B cell (primary cell): Measurements from ENCODE around the gene SLC6A6. TPM values are rescaled to one million over a fixed set of nuclear protein-coding genes. Genes with fewer than 3 reads are reported as not detected.

Source experiments
- ATAC-seq: fragments of 200-7000 bp; cut with Tn5 transposase; one replicate; pipeline ENCODE4 v1.10.0; 2021; ENCODE audit warnings: low read depth, mild to moderate bottlenecking, moderate number of reproducible peaks, moderate library complexity
- CTCF ChIA-PET: fragments of 350-600 bp; sonication (Branson Sonifier 250); formaldehyde crosslinking; loops from one replicate; lab custom pipeline; 2021; ENCODE audit warnings: antibody characterized with exemption, inconsistent platforms; lab: Charles Lee
- POLR2A ChIA-PET: fragments of 350-600 bp; sonication (Branson Sonifier 250); formaldehyde crosslinking; loops from one replicate; lab custom pipeline; 2021; ENCODE audit warnings: antibody characterized with exemption; lab: Charles Lee
- DNase-seq: peaks from one replicate; pipeline ENCODE4 v3.0.0; 2013
- H2AFZ ChIP-seq: 2 replicates; pipeline ENCODE4 v1.6.1; 2012; ENCODE audit warnings: mild to moderate bottlenecking, low read depth, low read length; ENCODE audit not compliant: insufficient read depth, poor library complexity, severe bottlenecking
- H3K27ac ChIP-seq, 2 donors: 1 replicate in 1 of 2; 2 replicates in 1 of 2; pipeline ENCODE4 v1.5.1; 2012 to 2013; ENCODE audit warnings: low read length in 2 of 2, mild to moderate bottlenecking in 2 of 2, moderate library complexity in 1 of 2
- H3K27me3 ChIP-seq, 4 experiments: fragments of 200-600 bp in 1 of 4; sonication (generic) in 1 of 4; replicated peaks in 1 of 4; 1 replicate in 2 of 4; 2 replicates in 2 of 4; pipeline versions ENCODE4 v1.6.1 to v1.7.0; 2013 to 2016; ENCODE audit warnings: low read length in 3 of 4, mild to moderate bottlenecking in 2 of 4, mixed read lengths in 1 of 4, moderate library complexity in 1 of 4; ENCODE audit not compliant: insufficient read depth in 4 of 4, control insufficient read depth in 3 of 4; ENCODE audit errors: control extremely low read depth in 1 of 4
- H3K36me3 ChIP-seq, 2 experiments: replicated peaks in 1 of 2; 1 replicate in 1 of 2; 2 replicates in 1 of 2; pipeline versions ENCODE4 v1.6.1 to v1.7.1; 2013; ENCODE audit warnings: low read length in 1 of 2; ENCODE audit not compliant: insufficient read depth in 2 of 2, control insufficient read depth in 1 of 2; ENCODE audit errors: control extremely low read depth in 1 of 2, extremely low read depth in 1 of 2
- H3K4me1 ChIP-seq, 2 donors: fragments of 200-600 bp in 1 of 2; sonication (generic) in 1 of 2; 1 replicate in 1 of 2; 2 replicates in 1 of 2; pipeline versions ENCODE4 v1.5.1 to v1.6.1; 2013 to 2017; ENCODE audit warnings: low read length in 2 of 2; ENCODE audit not compliant: control insufficient read depth in 2 of 2, insufficient read depth in 2 of 2
- H3K4me2 ChIP-seq: replicated peaks from 2 replicates; pipeline ENCODE3; 2012; ENCODE audit warnings: mild to moderate bottlenecking, low read depth, low read length; ENCODE audit not compliant: poor library complexity, severe bottlenecking
- H3K4me3 ChIP-seq, 5 experiments: fragments of 200-600 bp in 1 of 5; sonication (generic) in 1 of 5; 1 replicate in 3 of 5; 2 replicates in 2 of 5; pipeline versions ENCODE4 v1.5.1 to v1.7.0; 2011 to 2016; ENCODE audit warnings: low read length in 4 of 5, mild to moderate bottlenecking in 4 of 5, low read depth in 2 of 5, control low read depth in 1 of 5, moderate library complexity in 1 of 5; ENCODE audit not compliant: insufficient read depth in 1 of 5; ENCODE audit errors: control extremely low read depth in 1 of 5, extremely low read depth in 1 of 5
- H3K79me2 ChIP-seq: fragments of 200-600 bp; sonication (generic); one replicate; pipeline ENCODE4 v1.6.0; 2016; ENCODE audit warnings: low read length; ENCODE audit not compliant: control insufficient read depth, insufficient read depth
- H3K9ac ChIP-seq: fragments of 200-600 bp; sonication (generic); 2 replicates; pipeline ENCODE4 v1.6.1; 2017; ENCODE audit warnings: mild to moderate bottlenecking, low read length, moderate library complexity
- H3K9me3 ChIP-seq, 3 donors: one replicate each; pipeline versions ENCODE4 v1.6.1 to v1.7.1; 2013; ENCODE audit warnings: low read length in 2 of 3; ENCODE audit not compliant: control insufficient read depth in 2 of 3, insufficient read depth in 1 of 3; ENCODE audit errors: control extremely low read depth in 1 of 3
- H4K20me1 ChIP-seq: 2 replicates; pipeline ENCODE4 v1.6.0; 2012; ENCODE audit warnings: mild to moderate bottlenecking, low read length; ENCODE audit not compliant: insufficient read depth, control insufficient read depth, poor library complexity, severe bottlenecking
- H3K27ac Mint-ChIP-seq: one replicate; pipeline ENCODE4 v1.8.0; 2021; ENCODE audit warnings: mixed read lengths
- H3K27me3 Mint-ChIP-seq: one replicate; pipeline ENCODE4 v1.8.0; 2021; ENCODE audit warnings: mixed read lengths
- H3K4me1 Mint-ChIP-seq: one replicate; pipeline ENCODE4 v1.8.0; 2021; ENCODE audit warnings: mixed read lengths
- H3K4me3 Mint-ChIP-seq: one replicate; pipeline ENCODE4 v1.8.0; 2021; ENCODE audit warnings: mixed read lengths
- H3K9me3 Mint-ChIP-seq: one replicate; pipeline ENCODE4 v1.8.0; 2022; ENCODE audit warnings: mixed read lengths; ENCODE audit not compliant: insufficient read depth
- CTCF ChIP-seq: fragments of 200-600 bp; IDR thresholded peaks from one replicate; pipeline ENCODE4 v1.8.0; 2022; ENCODE audit warnings: antibody characterized with exemption, mild to moderate bottlenecking
- EZH2 ChIP-seq: IDR thresholded peaks from 2 replicates; pipeline ENCODE4 v1.6.1; 2012; ENCODE audit warnings: borderline replicate concordance, low read depth, mild to moderate bottlenecking, moderate library complexity, low read length; ENCODE audit not compliant: insufficient read depth, poor library complexity, severe bottlenecking
- WGBS: methylation state at CpG from one replicate; pipeline ENCODE4 v1.1.5; 2013; ENCODE audit warnings: missing lambda C conversion rate; ENCODE audit not compliant: insufficient coverage; 5-methylcytosine and 5-hydroxymethylcytosine counted together
- intact Hi-C: fragments of 100-400 bp; cut with micrococcal nuclease; formaldehyde crosslinking; loops from one replicate; pipeline ENCODE4 v1.10.0; 2022
- polyA plus RNA-seq: library from polyadenylated mRNA; depleted of rRNA; stranded (reverse); fragments of >200 nt; gene quantifications from 2 replicates; pipeline ENCODE4 v1.2.3, GENCODE V29; 2012
- total RNA-seq, 2 donors: library from RNA; stranded (reverse); fragments of 120-200 nt in 1 of 2; gene quantifications; 1 replicate in 1 of 2; 2 replicates in 1 of 2; pipeline versions ENCODE4 v1.2.3 to v1.2.4, GENCODE V29; 2013 to 2022

Gene SLC6A6
- total and polyA plus RNA-seq, 2 donors (not counting 1 experiment from before 2014, with no cell fraction given), result 34.2 to 48.7 TPM

DNA sequence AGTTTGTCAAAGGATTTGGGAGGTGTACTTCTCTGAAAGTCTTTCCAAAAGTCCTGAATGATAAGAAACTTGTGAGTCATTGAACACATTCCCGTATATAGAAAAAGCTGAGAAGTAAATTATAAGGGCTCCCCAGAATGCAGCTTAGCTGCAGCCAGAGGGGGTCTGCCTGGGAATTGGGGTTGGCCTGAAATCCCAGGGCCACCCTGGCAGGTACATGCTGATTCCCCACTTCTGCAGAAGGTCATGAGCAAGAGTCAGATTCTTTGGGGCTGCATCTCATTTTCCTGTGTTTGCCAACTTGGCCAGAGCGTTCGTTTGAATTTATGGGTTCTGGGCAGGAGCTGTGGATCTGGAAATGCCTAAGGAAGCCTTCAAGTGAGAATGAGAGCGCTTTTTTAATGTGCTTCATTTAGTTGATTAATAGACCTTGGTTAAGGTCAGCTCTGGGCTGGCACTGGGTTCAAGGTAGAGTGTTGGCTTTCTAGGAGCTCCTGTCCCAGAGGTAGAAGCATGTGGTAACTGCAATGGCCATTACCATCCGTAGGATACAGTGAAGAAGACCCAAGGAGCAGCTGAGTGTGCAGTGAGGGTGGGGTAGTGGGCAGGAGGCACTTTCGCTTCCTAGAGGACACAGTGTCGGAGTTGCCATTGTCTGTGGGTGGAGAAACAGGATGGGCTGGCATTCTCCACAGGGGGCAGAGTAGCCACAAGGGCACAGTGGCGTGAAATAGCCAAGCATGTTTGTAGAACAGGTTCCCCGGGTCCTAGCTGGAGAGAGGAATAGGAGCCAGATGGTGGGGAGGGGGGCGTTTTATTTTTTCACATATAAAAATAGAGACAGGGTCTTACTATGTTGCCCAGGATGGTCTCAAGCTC lies 3.2 kb downstream of the SLC6A6 start:
- Mint-ChIP-seq H3K27me3 (no peaks in the 10 kb centered on the region), H3K27ac (no peak overlapping the region), H3K4me3 (peak overlapping the region; percentile 36), H3K9me3 (no peaks in the 10 kb centered on the region), H3K4me1 (peaks cover 61% of the 10 kb centered on the region)
- Histone ChIP-seq H3K9ac (no peak overlapping the region), H3K27me3 (no peaks in the 10 kb centered on the region), H3K4me2 (peak overlapping the region; percentile 94), H3K9me3 (no peaks in the 10 kb centered on the region), H4K20me1 (peaks cover 61% of the 10 kb centered on the region), H3K4me1 (peaks cover 39 to 55% of the 10 kb centered on the region in 2 donors), H3K4me3 (no peak overlapping the region), H2AFZ (no peak overlapping the region), H3K36me3 (peaks cover 0 to 11% of the 10 kb centered on the region in 2 experiments), H3K79me2 (peaks cover 77% of the 10 kb centered on the region), H3K27ac (no peak overlapping the region)
- 91% methylated on average over 7 of the region's 10 CpGs for WGBS
- CTCF ChIA-PET, result interaction anchor here (1.4 kb wide), 1 partner anchor 62 kb away, joined by 4 read pairs; no protein-coding TSS in a partner anchor
- intact Hi-C loops, result loop anchor here (10.0 kb wide), 1 partner anchor 511 kb away; no protein-coding TSS in a partner anchor
- DNase-seq (no peak), ATAC-seq (no peak)
- POLR2A ChIA-PET, result interaction anchor here (1.0 kb wide), 1 partner anchor 27 kb away, joined by 3 read pairs; no protein-coding TSS in a partner anchor
- no peak for TF ChIP-seq EZH2
- no peak for TF ChIP-seq CTCF

DNA sequence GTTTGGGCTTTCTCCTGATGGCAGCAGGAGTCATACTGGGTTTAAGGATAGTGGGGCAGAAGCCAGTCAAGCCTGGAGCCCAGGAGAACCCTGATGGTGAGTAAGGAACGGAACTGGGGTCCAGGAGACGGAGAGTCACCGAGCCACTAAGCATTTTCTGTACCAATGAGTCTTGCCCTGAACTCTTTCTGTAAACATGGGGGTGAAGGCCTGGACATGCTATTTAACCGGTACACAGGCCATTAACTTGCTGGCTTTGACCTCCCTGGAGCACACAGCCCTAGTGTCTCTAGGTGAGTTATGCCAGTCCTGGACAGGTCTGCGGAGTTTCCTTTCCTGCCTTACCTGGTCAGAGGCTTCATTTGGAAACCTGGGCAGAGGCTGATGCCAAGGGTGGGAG lies 3.9 kb downstream of the SLC6A6 start:
- H3K9me3 ChIP-seq, result no peaks in the 10 kb centered on the region
- H3K27ac ChIP-seq, result peak overlapping the region in 1 of 2 donors; percentile 16
- ChIA-PET CTCF (no interaction called here), POLR2A (interaction anchor here (0.7 to 1.0 kb wide), 2 partner anchors 18 to 26 kb away, joined by 3 read pairs; no protein-coding TSS in a partner anchor)
- peaks cover 39 to 56% of the 10 kb centered on the region in 2 donors for H3K4me1 ChIP-seq
- no peak overlapping the region for H3K9ac ChIP-seq
- H3K4me1 Mint-ChIP-seq, result peaks cover 64% of the 10 kb centered on the region
- intact Hi-C loops, result loop anchor here (10.0 kb wide), 1 partner anchor 512 kb away; no protein-coding TSS in a partner anchor
- H3K27me3 ChIP-seq, result no peaks in the 10 kb centered on the region
- H3K27me3 Mint-ChIP-seq, result no peaks in the 10 kb centered on the region
- no peak for TF ChIP-seq CTCF
- TF ChIP-seq EZH2, result no peak
- ATAC-seq (no peak), DNase-seq (no peak)
- H3K4me3 Mint-ChIP-seq, result peak overlapping the region; percentile 24
- H3K4me2 ChIP-seq, result no peak overlapping the region
- H2AFZ ChIP-seq, result no peak overlapping the region
- peaks cover 84% of the 10 kb centered on the region for H3K79me2 ChIP-seq
- H3K4me3 ChIP-seq, result no peak overlapping the region
- H4K20me1 ChIP-seq, result peaks cover 68% of the 10 kb centered on the region
- no peaks in the 10 kb centered on the region for H3K9me3 Mint-ChIP-seq
- peak overlapping the region; percentile 32 for H3K27ac Mint-ChIP-seq
- peaks cover 4 to 18% of the 10 kb centered on the region in 2 experiments for H3K36me3 ChIP-seq
- 75% methylated on average over 4 of the region's 5 CpGs for WGBS
